Measurements from ENCODE around the gene ANKRD44. TPM values are rescaled to one million over a fixed set of nuclear protein-coding genes. Genes with fewer than 3 reads are reported as not detected.
"Not testable (repeated sequence)": the region's sequence is repeated elsewhere in the genome, so short reads cannot be mapped to it uniquely, and the experiment has no call there.

The ANKRD44 gene
- total and polyA plus RNA-seq, 4 donors, result 25.9 to 63.5 (median 31.5) TPM

DNA sequence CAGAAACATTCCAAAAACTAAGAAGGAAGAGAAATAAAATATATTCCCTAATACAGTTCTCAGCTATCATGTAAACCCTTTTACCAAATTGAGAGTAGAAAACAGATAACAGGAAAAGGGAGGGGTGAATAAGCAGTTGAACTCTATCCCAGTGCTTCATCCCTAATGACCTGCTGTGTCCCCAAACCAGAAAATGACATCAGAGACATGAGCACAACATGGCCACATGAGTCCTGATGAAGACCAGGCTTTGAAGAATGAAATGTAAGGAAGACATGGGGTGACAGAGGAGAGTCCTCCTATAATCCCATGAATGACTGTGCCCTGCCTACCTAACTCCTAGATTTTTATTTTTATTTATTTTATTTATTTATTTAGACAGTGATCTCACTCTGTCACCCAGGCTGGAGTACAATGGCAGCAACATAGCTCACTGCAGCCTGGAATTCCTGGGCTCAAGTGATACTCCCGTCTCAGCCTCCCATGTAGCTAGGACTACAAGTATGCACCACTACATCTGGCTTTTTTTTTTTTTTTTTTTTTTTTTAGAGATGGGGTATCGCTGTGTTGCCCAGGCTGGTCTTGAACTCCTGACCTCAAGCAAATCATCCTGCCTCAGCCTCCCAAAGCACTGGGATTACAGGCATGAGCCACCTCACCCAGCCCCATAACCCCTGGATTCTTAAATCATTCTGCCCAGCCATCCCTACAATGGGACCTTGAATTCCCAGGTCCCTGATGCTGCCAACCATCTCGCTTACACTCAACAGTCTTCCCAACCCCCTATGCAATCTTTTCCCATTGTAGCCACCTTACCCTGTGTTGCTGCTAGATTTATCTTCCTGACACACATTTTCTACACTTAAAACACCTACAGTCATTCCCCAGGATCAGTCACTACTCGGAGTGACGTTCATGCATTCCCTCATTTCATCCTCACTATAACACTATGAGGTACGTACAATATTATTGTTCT lies 64.5 kb downstream of the ANKRD44 start:
- Histone ChIP-seq H3K4me3 (ENCODE audit: low read depth, low read length) (no peak overlapping the region), H3K4me1 (ENCODE audit: control insufficient read depth, insufficient read depth, low read length) (no peaks in the 10 kb centered on the region), H3K36me3 (ENCODE audit: control insufficient read depth, insufficient read depth, low read length) (no peaks in the 10 kb centered on the region), H3K9me3 (ENCODE audit: control insufficient read depth, insufficient read depth, low read length) (no peaks in the 10 kb centered on the region), H3K27ac (ENCODE audit: low read depth, low read length) (no peak overlapping the region), H3K27me3 (ENCODE audit: control insufficient read depth, insufficient read depth, low read length) (no peaks in the 10 kb centered on the region)
- 82% methylated on average over 1 of the region's 6 CpGs for WGBS (ENCODE audit: insufficient coverage)
- DNase-seq (ENCODE audit: low read depth in 4 of 6, low spot score in 6 of 6), result no peak

DNA sequence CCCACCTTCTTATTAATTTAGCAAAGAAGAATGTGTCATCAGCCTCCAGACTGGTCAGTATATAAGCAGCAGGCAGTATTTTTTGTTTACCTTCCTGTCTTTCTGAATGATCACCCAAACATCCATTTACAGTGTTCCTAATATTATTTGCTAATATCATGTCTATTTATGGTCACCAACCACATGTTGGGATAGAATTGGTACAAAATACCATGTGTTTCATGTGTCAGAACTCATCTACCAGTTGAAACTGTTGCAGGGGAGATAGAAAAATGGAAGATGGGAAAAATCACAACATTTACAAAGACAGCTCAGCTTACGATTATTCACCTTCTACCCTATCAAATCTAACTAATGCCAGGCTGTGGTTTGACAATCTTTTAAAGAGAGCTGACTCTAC lies 66.2 kb downstream of the ANKRD44 start:
- WGBS (ENCODE audit: insufficient coverage), result no CpG with 5 or more reads among the region's 1 CpG
- H3K27ac ChIP-seq (ENCODE audit: low read depth, low read length), result no peak overlapping the region
- no peaks in the 10 kb centered on the region for H3K4me1 ChIP-seq (ENCODE audit: control insufficient read depth, insufficient read depth, low read length)

DNA sequence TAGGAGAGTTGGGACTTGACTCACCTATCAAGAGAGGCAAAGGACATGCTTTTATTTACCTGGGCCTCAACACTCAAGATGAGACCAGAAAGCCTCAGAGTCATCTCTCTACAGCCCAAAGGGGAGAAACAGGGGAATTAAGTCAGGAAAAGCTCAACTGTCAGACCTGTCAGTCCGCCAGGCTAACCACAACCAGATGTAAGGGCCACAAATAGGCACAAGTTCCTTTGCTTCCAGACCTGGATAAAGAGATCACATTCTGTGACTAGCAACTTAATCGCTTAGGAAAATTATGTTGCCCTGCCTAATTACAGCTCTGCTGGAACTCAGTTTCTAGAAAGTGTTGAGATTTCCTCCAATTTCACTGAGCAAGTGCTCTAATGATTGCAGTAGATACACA lies 67.9 kb downstream of the ANKRD44 start:
- 71% methylated on average over 1 of the region's 2 CpGs for WGBS (ENCODE audit: insufficient coverage)
- no peak overlapping the region for H3K27ac ChIP-seq (ENCODE audit: low read depth, low read length)
- H3K9me3 ChIP-seq (ENCODE audit: control insufficient read depth, insufficient read depth, low read length), result no peaks in the 10 kb centered on the region
- H3K4me3 ChIP-seq (ENCODE audit: low read depth, low read length), result no peak overlapping the region
- DNase-seq (ENCODE audit: low read depth in 4 of 6, low spot score in 6 of 6), result no peak
- H3K36me3 ChIP-seq (ENCODE audit: control insufficient read depth, insufficient read depth, low read length), result no peaks in the 10 kb centered on the region
- H3K4me1 ChIP-seq (ENCODE audit: control insufficient read depth, insufficient read depth, low read length), result no peaks in the 10 kb centered on the region
- no peaks in the 10 kb centered on the region for H3K27me3 ChIP-seq (ENCODE audit: control insufficient read depth, insufficient read depth, low read length)

More for the DNA sequence above, 66.2 kb downstream of the ANKRD44 start:
- DNase-seq (ENCODE audit: low read depth in 4 of 6, low spot score in 6 of 6), result no peak
- Histone ChIP-seq H3K9me3 (ENCODE audit: control insufficient read depth, insufficient read depth, low read length) (no peaks in the 10 kb centered on the region), H3K27me3 (ENCODE audit: control insufficient read depth, insufficient read depth, low read length) (no peaks in the 10 kb centered on the region), H3K36me3 (ENCODE audit: control insufficient read depth, insufficient read depth, low read length) (no peaks in the 10 kb centered on the region), H3K4me3 (ENCODE audit: low read depth, low read length) (no peak overlapping the region)

DNA sequence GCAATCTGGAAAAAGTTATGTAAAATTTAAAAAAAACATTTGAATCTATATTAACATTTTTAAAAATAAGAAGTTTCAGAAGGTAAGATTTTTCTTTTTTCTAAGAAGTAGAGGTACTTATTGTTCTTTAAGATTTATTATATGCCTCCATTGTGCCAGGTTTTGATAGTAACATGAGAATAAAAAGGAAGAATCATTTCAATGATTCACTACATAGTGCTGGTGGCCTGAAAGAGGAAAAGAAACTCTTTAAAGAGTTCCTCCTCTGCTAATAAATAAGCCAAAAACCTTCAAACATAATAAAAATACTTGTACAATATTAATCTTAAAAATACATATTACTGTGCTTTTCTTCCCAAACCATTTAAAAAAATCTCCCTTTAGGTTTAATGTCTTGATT lies 69.0 kb downstream of the ANKRD44 start:
- Histone ChIP-seq H3K27ac (ENCODE audit: low read depth, low read length) (no peak overlapping the region), H3K9me3 (ENCODE audit: control insufficient read depth, insufficient read depth, low read length) (no peaks in the 10 kb centered on the region), H3K36me3 (ENCODE audit: control insufficient read depth, insufficient read depth, low read length) (no peaks in the 10 kb centered on the region), H3K4me3 (ENCODE audit: low read depth, low read length) (no peak overlapping the region), H3K4me1 (ENCODE audit: control insufficient read depth, insufficient read depth, low read length) (no peaks in the 10 kb centered on the region), H3K27me3 (ENCODE audit: control insufficient read depth, insufficient read depth, low read length) (no peaks in the 10 kb centered on the region)
- DNase-seq (ENCODE audit: low read depth in 4 of 6, low spot score in 6 of 6), result no peak

DNA sequence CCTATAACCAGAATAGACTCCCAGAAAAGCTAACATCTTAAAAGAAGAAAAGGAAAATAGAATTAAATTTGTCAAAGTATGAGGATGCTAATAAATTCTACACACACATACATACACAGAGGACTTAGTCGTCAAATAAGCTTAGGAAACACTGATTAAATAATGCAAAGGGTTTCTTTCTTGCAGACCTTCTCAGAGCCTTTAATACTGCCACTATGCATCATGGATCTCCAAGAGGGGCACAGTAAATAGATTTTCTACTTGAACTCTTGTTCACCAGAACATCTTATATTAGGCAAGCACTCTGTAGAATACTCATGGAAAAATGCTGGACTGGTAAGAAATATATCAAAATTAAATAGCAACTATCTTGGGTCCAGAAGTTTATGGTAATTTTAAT lies 69.4 kb downstream of the ANKRD44 start:
- no peak overlapping the region for H3K27ac ChIP-seq (ENCODE audit: low read depth, low read length)
- no peaks in the 10 kb centered on the region for H3K36me3 ChIP-seq (ENCODE audit: control insufficient read depth, insufficient read depth, low read length)
- no peaks in the 10 kb centered on the region for H3K9me3 ChIP-seq (ENCODE audit: control insufficient read depth, insufficient read depth, low read length)
- H3K4me1 ChIP-seq (ENCODE audit: control insufficient read depth, insufficient read depth, low read length), result no peaks in the 10 kb centered on the region
- no CpG with 5 or more reads among the region's 1 CpG for WGBS (ENCODE audit: insufficient coverage)
- no peak overlapping the region for H3K4me3 ChIP-seq (ENCODE audit: low read depth, low read length)
- no peak for DNase-seq (ENCODE audit: low read depth in 4 of 6, low spot score in 6 of 6)
- no peaks in the 10 kb centered on the region for H3K27me3 ChIP-seq (ENCODE audit: control insufficient read depth, insufficient read depth, low read length)

DNA sequence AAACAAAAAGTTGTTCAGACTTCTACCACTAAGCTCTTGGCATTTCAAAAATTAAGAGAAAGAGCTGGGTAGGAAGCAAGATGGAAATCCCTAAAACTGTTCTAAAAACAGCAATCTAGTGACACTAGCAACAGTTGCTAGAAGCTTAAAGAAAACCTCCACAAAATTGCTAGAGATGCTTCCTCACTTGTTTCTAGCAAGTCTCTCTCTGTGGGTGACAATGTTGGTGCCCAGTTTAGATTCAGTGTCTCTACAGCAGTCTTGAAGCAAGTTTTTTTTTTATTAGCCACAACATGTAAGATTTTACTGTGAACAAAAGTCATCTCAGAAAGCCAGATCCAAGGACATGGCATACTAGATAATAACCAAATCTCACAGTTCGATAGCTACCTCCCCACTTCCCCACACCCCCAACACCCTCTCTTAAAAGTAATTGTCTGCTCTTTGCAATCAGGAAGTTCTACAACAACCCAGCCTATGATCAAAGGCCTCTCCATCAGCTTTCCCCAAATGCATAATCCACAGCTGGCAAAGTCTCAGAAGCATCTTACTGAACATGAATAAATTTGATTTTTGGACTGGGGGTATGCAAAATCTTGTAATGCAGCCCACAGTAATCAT lies 70.0 kb downstream of the ANKRD44 start:
- Histone ChIP-seq H3K36me3 (ENCODE audit: control insufficient read depth, insufficient read depth, low read length) (no peaks in the 10 kb centered on the region), H3K9me3 (ENCODE audit: control insufficient read depth, insufficient read depth, low read length) (no peaks in the 10 kb centered on the region), H3K4me3 (ENCODE audit: low read depth, low read length) (no peak overlapping the region), H3K27ac (ENCODE audit: low read depth, low read length) (no peak overlapping the region), H3K27me3 (ENCODE audit: control insufficient read depth, insufficient read depth, low read length) (no peaks in the 10 kb centered on the region), H3K4me1 (ENCODE audit: control insufficient read depth, insufficient read depth, low read length) (no peaks in the 10 kb centered on the region)
- DNase-seq (ENCODE audit: low read depth in 4 of 6, low spot score in 6 of 6), result peak in 1 of 6 donors; percentile 67
- 67% methylated on average over 1 of the region's 1 CpG for WGBS (ENCODE audit: insufficient coverage)

DNA sequence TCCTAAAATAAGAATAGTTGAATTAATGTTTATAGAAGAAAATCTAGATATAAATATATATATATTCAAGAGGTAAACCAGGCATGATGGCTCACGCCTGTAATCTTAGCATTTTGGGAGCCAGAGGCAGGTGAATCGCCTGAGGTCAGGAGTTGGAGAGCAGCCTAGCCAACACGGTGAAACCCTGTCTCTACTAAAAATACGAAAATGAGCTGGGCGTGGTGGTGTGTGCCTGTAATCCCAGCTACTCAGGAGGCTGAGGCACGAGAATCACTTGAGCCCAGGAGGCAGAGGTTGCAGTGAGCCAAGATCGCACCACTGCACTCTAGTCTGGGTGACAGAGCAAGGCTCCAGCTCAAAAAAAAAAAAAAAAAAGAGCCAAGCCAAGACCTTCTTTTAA lies 70.6 kb downstream of the ANKRD44 start:
- 91% methylated on average over 7 of the region's 7 CpGs for WGBS (ENCODE audit: insufficient coverage)
- not testable (repeated sequence) for H3K9me3 ChIP-seq (ENCODE audit: control insufficient read depth, insufficient read depth, low read length); H3K27me3 ChIP-seq (ENCODE audit: control insufficient read depth, insufficient read depth, low read length); H3K27ac ChIP-seq (ENCODE audit: low read depth, low read length); H3K36me3 ChIP-seq (ENCODE audit: control insufficient read depth, insufficient read depth, low read length); H3K4me1 ChIP-seq (ENCODE audit: control insufficient read depth, insufficient read depth, low read length); H3K4me3 ChIP-seq (ENCODE audit: low read depth, low read length); DNase-seq (ENCODE audit: low read depth in 4 of 6, low spot score in 6 of 6)

DNA sequence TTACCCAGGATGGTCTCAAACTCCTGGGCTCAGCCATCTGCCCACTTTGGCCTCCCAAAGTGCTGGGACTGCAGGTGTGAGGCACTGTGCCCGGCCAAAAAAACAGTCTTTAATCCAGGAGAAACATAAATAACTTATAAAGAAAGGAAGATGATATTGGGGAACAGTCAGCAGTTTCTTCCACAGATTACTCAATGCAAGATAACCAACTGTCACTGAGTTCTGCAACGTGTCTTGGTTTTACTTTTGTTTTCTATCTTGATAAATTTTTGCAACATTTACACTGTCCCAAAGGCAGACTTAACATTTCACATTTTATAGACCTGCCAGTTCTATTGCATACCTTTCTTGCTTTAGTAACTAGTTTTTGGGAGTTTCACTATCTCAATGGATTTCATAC lies 71.1 kb downstream of the ANKRD44 start:
- Histone ChIP-seq H3K27ac (ENCODE audit: low read depth, low read length) (no peak overlapping the region), H3K27me3 (ENCODE audit: control insufficient read depth, insufficient read depth, low read length) (no peaks in the 10 kb centered on the region), H3K4me3 (ENCODE audit: low read depth, low read length) (no peak overlapping the region), H3K4me1 (ENCODE audit: control insufficient read depth, insufficient read depth, low read length) (no peaks in the 10 kb centered on the region), H3K36me3 (ENCODE audit: control insufficient read depth, insufficient read depth, low read length) (no peaks in the 10 kb centered on the region), H3K9me3 (ENCODE audit: control insufficient read depth, insufficient read depth, low read length) (no peaks in the 10 kb centered on the region)
- no peak for DNase-seq (ENCODE audit: low read depth in 4 of 6, low spot score in 6 of 6)
- WGBS (ENCODE audit: insufficient coverage), result no CpG with 5 or more reads among the region's 2 CpGs

DNA sequence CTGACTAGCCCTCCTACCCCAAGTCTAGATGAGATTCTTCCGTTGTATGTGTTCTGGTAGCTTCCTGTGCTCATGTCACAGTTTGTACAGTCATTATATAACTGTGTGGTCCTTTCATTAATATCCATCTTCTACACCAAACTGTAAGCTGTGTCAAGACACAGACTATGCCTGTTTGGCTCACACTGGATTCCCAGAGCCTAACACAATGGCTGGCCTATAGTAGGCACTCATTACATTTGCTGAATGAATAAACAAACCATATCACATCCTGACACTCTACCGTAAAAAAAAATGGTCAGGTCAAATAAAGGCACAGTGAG lies 72.6 kb downstream of the ANKRD44 start:
- peak in 2 of 6 donors; percentile 25 to 54 for DNase-seq (ENCODE audit: low read depth in 4 of 6, low spot score in 6 of 6)
- no CpG with 5 or more reads among the region's 2 CpGs for WGBS (ENCODE audit: insufficient coverage)
- Histone ChIP-seq H3K4me1 (ENCODE audit: control insufficient read depth, insufficient read depth, low read length) (peaks cover 2% of the 10 kb centered on the region), H3K9me3 (ENCODE audit: control insufficient read depth, insufficient read depth, low read length) (no peaks in the 10 kb centered on the region), H3K27ac (ENCODE audit: low read depth, low read length) (peak overlapping the region; percentile 70), H3K27me3 (ENCODE audit: control insufficient read depth, insufficient read depth, low read length) (no peaks in the 10 kb centered on the region), H3K4me3 (ENCODE audit: low read depth, low read length) (no peak overlapping the region), H3K36me3 (ENCODE audit: control insufficient read depth, insufficient read depth, low read length) (no peaks in the 10 kb centered on the region)

Data from spinal cord (tissue), 10 donors.